GM10266 (cell line): ENCODE measurements around the gene PRSS1.

ENCODE experiments used
- DNase-seq: peaks from one replicate; pipeline ENCODE4 v3.0.0; 2012; ENCODE audit errors: extremely low spot score
- TF ChIP-seq, protein P1 (sequence below): IDR thresholded peaks from 2 replicates; pipeline ENCODE4 v1.5.1; 2012; ENCODE audit warnings: mild to moderate bottlenecking, low read depth; ENCODE audit not compliant: control insufficient read depth, insufficient read depth; ENCODE audit errors: missing control alignments

PRSS1 gene

GRCh38 chr7:142787783-142788182, 38.5 kb downstream of the PRSS1 start:
- TF ChIP-seq, protein P1, sequence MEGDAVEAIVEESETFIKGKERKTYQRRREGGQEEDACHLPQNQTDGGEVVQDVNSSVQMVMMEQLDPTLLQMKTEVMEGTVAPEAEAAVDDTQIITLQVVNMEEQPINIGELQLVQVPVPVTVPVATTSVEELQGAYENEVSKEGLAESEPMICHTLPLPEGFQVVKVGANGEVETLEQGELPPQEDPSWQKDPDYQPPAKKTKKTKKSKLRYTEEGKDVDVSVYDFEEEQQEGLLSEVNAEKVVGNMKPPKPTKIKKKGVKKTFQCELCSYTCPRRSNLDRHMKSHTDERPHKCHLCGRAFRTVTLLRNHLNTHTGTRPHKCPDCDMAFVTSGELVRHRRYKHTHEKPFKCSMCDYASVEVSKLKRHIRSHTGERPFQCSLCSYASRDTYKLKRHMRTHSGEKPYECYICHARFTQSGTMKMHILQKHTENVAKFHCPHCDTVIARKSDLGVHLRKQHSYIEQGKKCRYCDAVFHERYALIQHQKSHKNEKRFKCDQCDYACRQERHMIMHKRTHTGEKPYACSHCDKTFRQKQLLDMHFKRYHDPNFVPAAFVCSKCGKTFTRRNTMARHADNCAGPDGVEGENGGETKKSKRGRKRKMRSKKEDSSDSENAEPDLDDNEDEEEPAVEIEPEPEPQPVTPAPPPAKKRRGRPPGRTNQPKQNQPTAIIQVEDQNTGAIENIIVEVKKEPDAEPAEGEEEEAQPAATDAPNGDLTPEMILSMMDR = no peak
- no peak for DNase-seq

- TF ChIP-seq, protein P1 = no peak
- no peak for DNase-seq
These were observed 39.3 kb downstream of the PRSS1 start for GRCh38 chr7:142788303-142789289.

- DNase-seq = no peak
- TF ChIP-seq, protein P1 = no peak
These were observed 40.2 kb downstream of the PRSS1 start for GRCh38 chr7:142789441-142789840.

- no peak for DNase-seq
- TF ChIP-seq, protein P1 = no peak
These were observed 40.8 kb downstream of the PRSS1 start for GRCh38 chr7:142790056-142790455.

DNA sequence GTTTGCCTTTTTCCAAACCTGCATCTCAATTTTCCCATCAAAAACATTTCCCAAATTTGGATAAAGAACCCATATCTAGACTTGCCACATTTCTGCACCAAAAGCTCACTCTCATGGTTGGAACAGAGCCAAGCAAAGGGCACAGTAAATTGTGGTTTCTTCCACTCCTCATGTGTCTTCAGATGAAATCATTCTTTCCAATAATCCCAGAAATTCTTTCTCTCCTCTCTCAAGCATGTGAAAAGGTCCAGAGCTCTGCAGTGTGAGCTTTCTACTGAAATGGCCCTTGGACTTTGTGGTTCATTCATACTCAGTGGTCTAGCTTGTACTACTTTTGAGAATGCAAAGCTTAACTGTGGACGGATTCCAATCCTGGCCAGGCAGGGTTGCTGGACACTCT, 41.3 kb downstream of the PRSS1 start:
- TF ChIP-seq, protein P1 = no peak
- no peak for DNase-seq

- no peak for DNase-seq
- TF ChIP-seq, protein P1 = no peak
These were observed 42.2 kb downstream of the PRSS1 start for GRCh38 chr7:142791502-142791901.

- no peak for DNase-seq
- TF ChIP-seq, protein P1 = no peak
These were observed 42.9 kb downstream of the PRSS1 start for GRCh38 chr7:142792129-142792528.
